ACHN (cell line): Measurements from ENCODE around the gene SUPT6H.
"Not testable (repeated sequence)": the region's sequence is repeated elsewhere in the genome, so short reads cannot be mapped to it uniquely, and the experiment has no call there.

Experiments used
- DNase-seq: peaks from one replicate; pipeline ENCODE4 v3.0.0-alpha.2; 2015
- in situ Hi-C: cut with HindIII; loops from 2 replicates; pipeline ENCODE4 v1.10.0; 2017; ENCODE audit warnings: low sequenced_read_pairs, low pct_ligation_motif_present, low pct_unique_long_range_greater_than_20kb

Gene SUPT6H

GRCh38 chr17:28644787-28645575 is 17.0 kb upstream of the SUPT6H start, which contains the start of gene BLTP2:
BLTP2 (minus strand) TSS chr17:28645158; CDS start chr17:28645056, 102 bp downstream.
- DNase-seq: peak; percentile 97
- in situ Hi-C loops: no loop called here

- in situ Hi-C loops: no loop called here
- DNase-seq: no peak
Measured at GRCh38 chr17:28645576-28645939, 16.4 kb upstream of the SUPT6H start.

- DNase-seq: no peak
- in situ Hi-C loops: no loop called here
Measured at GRCh38 chr17:28646039-28646754, 15.8 kb upstream of the SUPT6H start.

GRCh38 chr17:28648698-28649097 is 13.3 kb upstream of the SUPT6H start:
- in situ Hi-C loops: no loop called here
- no peak for DNase-seq

GRCh38 chr17:28655160-28655559 is 6.8 kb upstream of the SUPT6H start:
- in situ Hi-C loops: no loop called here
- no peak for DNase-seq

- no peak for DNase-seq
Measured at GRCh38 chr17:28657756-28658155, 4.2 kb upstream of the SUPT6H start.

GRCh38 chr17:28658342-28658741 is 3.7 kb upstream of the SUPT6H start:
- in situ Hi-C loops, DNase-seq: not testable (repeated sequence)

More at GRCh38 chr17:28657756-28658155, 4.2 kb upstream of the SUPT6H start:
- in situ Hi-C loops: no loop called here

- DNase-seq, in situ Hi-C loops: not testable (repeated sequence)
Measured at GRCh38 chr17:28658766-28659496, 3.1 kb upstream of the SUPT6H start.

- in situ Hi-C loops, DNase-seq: not testable (repeated sequence)
Measured at GRCh38 chr17:28659497-28659881, 2.5 kb upstream of the SUPT6H start.

- DNase-seq: no peak
- in situ Hi-C loops: no loop called here
Measured at GRCh38 chr17:28662527-28662829, 473 bp downstream of the SUPT6H start.

- in situ Hi-C loops: no loop called here
- DNase-seq: no peak
Measured at GRCh38 chr17:28663723-28664122, 1.7 kb downstream of the SUPT6H start.

- no peak for DNase-seq
- in situ Hi-C loops: no loop called here
Measured at GRCh38 chr17:28665994-28666393, 4.0 kb downstream of the SUPT6H start.

- in situ Hi-C loops: no loop called here
- DNase-seq: no peak
Measured at GRCh38 chr17:28667870-28668269, 5.9 kb downstream of the SUPT6H start.

- DNase-seq: no peak
- in situ Hi-C loops: no loop called here
Measured at GRCh38 chr17:28669918-28670317, 7.9 kb downstream of the SUPT6H start.

- in situ Hi-C loops: no loop called here
- no peak for DNase-seq
Measured at GRCh38 chr17:28675490-28675889, 13.5 kb downstream of the SUPT6H start.

GRCh38 chr17:28675980-28676379 is 14.0 kb downstream of the SUPT6H start:
- in situ Hi-C loops: no loop called here
- peak; percentile 32 for DNase-seq

GRCh38 chr17:28682655-28683054 is 20.6 kb downstream of the SUPT6H start:
- no peak for DNase-seq
- in situ Hi-C loops: no loop called here

GRCh38 chr17:28684963-28685362 is 23.0 kb downstream of the SUPT6H start:
- in situ Hi-C loops: no loop called here
- DNase-seq: peak; percentile 69

GRCh38 chr17:28685366-28685765 is 23.4 kb downstream of the SUPT6H start:
- no peak for DNase-seq
- in situ Hi-C loops: no loop called here
